GM13976 (cell line): Measurements from ENCODE around the gene DNAJC10.
"Not testable (repeated sequence)": the region's sequence is repeated elsewhere in the genome, so short reads cannot be mapped to it uniquely, and the experiment has no call there.

Experiments used
- DNase-seq: peaks from one replicate; pipeline ENCODE4 v3.0.0; 2012; ENCODE audit warnings: low spot score
- in situ Hi-C: fragments of 300-500 bp; cut with MboI; formaldehyde crosslinking; loops from one replicate; pipeline ENCODE4 v1.12.0; 2022; ENCODE audit warnings: low sequenced_read_pairs, mixed read lengths, inconsistent platforms; ENCODE audit not compliant: unreplicated experiment
- TF ChIP-seq, protein P1 (sequence below): IDR thresholded peaks from 2 replicates; pipeline ENCODE4 v1.5.1; 2012; ENCODE audit warnings: borderline replicate concordance, mild to moderate bottlenecking; ENCODE audit not compliant: insufficient read depth; ENCODE audit errors: extremely low read depth, missing control alignments, control extremely low read depth

Gene DNAJC10

DNA sequence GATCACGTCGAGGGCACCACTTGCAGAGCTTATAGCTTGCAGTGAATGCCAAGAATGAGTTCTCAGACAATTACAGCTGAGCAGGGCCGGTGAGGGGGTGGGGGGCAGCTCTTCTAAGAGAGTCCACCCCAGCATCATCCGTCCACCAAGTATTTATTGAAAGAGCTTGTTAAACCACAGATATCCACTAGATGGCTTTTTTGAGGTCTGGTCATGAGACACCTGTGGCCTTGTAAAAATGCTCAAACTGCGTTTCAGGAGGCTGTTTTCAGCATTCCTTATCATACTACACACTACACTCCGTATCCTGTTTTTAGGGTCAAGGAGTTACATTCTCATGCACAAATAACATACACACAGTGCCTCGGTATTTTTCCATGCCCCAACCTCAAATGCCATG lies 51.5 kb downstream of the DNAJC10 start:
- DNase-seq: no peak
- in situ Hi-C loops: loop anchor here (10.0 kb wide), 1 partner anchor 207 kb away; no protein-coding TSS in a partner anchor
- TF ChIP-seq, protein P1, sequence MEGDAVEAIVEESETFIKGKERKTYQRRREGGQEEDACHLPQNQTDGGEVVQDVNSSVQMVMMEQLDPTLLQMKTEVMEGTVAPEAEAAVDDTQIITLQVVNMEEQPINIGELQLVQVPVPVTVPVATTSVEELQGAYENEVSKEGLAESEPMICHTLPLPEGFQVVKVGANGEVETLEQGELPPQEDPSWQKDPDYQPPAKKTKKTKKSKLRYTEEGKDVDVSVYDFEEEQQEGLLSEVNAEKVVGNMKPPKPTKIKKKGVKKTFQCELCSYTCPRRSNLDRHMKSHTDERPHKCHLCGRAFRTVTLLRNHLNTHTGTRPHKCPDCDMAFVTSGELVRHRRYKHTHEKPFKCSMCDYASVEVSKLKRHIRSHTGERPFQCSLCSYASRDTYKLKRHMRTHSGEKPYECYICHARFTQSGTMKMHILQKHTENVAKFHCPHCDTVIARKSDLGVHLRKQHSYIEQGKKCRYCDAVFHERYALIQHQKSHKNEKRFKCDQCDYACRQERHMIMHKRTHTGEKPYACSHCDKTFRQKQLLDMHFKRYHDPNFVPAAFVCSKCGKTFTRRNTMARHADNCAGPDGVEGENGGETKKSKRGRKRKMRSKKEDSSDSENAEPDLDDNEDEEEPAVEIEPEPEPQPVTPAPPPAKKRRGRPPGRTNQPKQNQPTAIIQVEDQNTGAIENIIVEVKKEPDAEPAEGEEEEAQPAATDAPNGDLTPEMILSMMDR: no peak

DNA sequence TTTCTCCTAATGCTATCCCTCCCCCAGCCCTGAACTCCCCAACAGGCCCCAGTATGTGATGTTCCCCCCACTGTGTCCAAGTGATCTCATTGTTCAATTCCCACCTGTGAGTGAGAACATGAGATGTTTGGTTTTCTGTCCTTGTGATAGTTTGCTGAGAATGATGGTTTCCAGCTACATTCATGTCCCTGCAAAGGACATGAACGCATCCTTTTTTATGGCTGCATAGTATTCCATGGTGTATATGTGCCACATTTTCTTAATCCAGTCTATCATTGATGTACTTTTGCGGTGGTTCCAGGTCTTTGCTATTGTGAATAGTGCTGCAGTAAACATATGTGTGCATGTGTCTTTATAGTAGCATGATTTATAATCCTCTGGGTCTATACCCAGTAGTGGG lies 52.9 kb downstream of the DNAJC10 start:
- not testable (repeated sequence) for DNase-seq
- in situ Hi-C loops: loop anchor here (10.0 kb wide), 1 partner anchor 206 kb away; no protein-coding TSS in a partner anchor

DNA sequence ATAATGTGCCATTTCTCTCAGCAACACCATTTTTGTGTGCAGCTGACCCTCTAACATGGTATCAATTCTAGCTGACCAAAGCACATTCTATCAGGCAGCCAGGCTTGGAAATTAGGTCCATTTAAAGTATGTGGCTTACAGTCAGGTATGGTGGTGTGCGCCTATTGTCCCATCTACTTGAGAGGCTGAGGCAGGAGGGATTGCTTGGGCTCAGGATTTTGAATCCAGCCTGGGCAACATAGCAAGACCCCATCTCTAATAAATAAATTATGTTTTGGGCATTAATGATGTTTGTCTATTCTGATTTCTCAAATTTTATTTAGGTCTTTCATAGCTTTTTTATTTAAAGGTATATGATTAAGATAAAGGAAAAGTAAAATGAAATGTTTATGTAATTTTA lies 63.3 kb downstream of the DNAJC10 start:
- in situ Hi-C loops: no loop called here
- DNase-seq: no peak
- TF ChIP-seq, protein P1: no peak

DNA sequence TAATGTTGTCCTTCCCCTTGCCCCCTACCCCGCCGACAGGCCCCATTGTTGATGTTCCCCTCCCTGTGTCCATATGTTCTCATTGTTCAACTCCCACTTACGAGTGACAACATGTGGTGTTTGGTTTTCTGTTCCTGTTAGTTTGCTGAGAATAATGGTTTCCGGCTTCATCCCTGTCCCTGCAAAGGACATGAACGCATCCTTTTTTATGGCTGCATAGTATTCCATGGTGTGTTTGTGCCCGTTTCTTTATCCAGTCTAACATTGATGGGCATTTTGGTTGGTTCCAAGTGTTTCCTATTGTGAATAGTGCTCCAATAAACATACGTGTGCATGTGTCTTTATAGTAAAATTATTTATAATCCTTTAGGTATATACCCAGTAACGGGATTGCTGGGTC lies 65.0 kb downstream of the DNAJC10 start:
- in situ Hi-C loops, DNase-seq: not testable (repeated sequence)

DNA sequence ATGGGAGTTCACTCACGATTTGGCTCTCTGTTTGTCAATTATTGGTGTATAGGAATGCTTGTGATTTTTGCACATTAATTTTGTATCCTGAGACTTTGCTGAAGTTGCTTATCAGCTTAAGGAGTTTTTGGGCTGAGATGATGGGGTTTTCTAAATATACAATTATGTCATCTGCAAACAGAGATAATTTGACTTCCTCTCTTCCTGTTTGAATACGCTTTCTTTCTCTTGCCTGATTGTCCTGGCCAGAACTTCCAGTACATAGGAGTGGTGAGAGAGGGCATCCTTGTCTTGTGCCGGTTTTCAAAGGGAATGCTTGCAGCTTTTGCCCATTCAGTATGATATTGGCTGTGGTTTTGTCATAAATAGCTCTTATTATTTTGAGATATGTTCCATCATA lies 66.6 kb downstream of the DNAJC10 start:
- in situ Hi-C loops, DNase-seq: not testable (repeated sequence)

DNA sequence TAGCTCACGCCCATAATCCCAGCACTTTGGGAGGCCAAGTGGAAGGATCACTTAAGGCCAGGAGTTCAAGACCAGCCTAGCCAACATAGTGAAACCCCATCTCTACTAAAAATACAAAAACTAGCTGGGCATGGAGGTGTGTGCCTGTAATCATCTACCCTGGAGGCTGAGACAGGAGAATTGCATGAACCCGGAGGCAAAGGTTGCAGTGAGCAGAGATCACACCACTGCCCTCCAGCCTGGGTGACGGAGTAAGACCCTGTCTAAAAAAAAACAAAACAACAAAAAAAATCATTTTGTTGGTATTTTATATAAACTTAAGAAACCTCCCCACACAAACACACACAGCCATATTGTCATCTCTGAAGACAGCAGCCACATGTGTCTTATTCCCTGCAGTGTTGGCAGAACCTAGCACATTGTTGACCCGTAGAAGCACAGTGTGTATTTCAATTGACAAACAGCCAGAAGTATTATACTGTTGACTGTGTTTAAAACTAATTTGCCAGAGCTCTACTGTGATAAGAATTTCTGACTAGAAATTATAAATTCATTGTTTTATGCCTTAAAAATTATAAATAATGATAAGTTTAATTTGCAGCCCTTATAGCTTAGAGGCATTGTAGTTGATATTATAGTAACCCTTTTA lies 68.1 kb downstream of the DNAJC10 start:
- in situ Hi-C loops: no loop called here
- TF ChIP-seq, protein P1: no peak
- DNase-seq: no peak

DNA sequence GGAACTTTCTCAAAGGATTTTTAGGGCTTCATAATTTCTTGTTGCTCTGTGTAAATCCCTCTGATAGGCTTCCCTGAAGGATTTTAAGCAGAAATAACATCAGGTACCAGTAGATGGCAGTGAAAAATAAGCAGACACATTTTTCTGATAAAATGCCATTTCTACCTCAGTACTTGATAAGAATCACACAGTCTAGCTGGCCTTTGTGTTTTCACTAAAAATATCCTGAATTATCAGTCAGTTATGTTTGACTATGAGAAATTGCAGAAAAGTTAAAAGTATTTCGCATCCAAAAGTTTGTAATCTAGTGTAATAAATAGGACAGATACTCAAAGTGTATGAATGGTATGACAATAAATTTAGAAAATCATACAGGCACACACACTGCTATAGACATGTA lies 68.7 kb downstream of the DNAJC10 start:
- in situ Hi-C loops: no loop called here
- DNase-seq: peak; percentile 5
- TF ChIP-seq, protein P1: peak; percentile 20

DNA sequence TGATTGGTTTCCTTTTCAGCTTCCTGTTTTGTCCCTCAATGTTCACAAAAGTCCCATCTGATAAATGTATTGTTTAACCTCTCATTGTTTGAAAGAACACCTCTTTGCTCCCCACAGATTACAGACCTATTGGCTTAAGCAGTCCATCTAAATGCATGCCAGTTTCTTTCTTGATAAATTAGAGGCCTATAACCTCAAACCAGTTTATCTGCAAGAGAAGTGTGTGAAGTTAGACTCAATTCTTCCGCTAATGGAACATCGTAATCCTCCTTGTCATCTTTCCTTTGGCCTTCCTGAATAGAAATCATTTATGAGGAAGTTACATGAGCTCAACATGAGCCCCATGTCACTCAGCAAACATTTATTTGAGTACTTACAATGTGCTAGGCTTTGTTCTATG lies 76.4 kb downstream of the DNAJC10 start:
- TF ChIP-seq, protein P1: no peak
- in situ Hi-C loops: no loop called here
- DNase-seq: no peak
